Uterus (tissue), 4 donors: ENCODE results near the gene FMNL2. TPM values are rescaled to one million over a fixed set of nuclear protein-coding genes. Genes with fewer than 3 reads are reported as not detected.
"Not testable (repeated sequence)": the region's sequence is repeated elsewhere in the genome, so short reads cannot be mapped to it uniquely, and the experiment has no call there.

Experiments used
- DNase-seq, 2 donors: peaks; one replicate each; pipeline ENCODE4 v3.0.0-alpha.2; 2019 to 2020
- H3K27ac ChIP-seq, 2 donors: fragments of 200-600 bp; sonication (generic); 1 replicate in 1 of 2; 2 replicates in 1 of 2; pipeline ENCODE4 v1.5.1; 2016 to 2018
- H3K27me3 ChIP-seq, 2 donors: fragments of 200-600 bp; sonication (generic); one replicate each; pipeline ENCODE4 v1.5.1; 2018 to 2019; ENCODE audit warnings: control low read depth in 1 of 2
- H3K36me3 ChIP-seq, 2 donors: fragments of 200-600 bp; sonication (generic); one replicate each; pipeline ENCODE4 v1.5.1; 2019; ENCODE audit warnings: control low read depth in 1 of 2
- H3K4me1 ChIP-seq, 2 donors: fragments of 200-600 bp; sonication (generic); one replicate each; pipeline ENCODE4 v1.5.1; 2018 to 2019; ENCODE audit warnings: control low read depth in 1 of 2
- H3K4me3 ChIP-seq, 2 donors: fragments of 200-600 bp; sonication (generic); 1 replicate in 1 of 2; 2 replicates in 1 of 2; pipeline ENCODE4 v1.5.1; 2018 to 2019; ENCODE audit warnings: mild to moderate bottlenecking in 1 of 2
- H3K9me3 ChIP-seq, 2 donors: fragments of 200-600 bp; sonication (generic); one replicate each; pipeline ENCODE4 v1.5.1; 2019; ENCODE audit warnings: control low read depth in 1 of 2
- POLR2A ChIP-seq, 2 donors: fragments of 450-650 bp; IDR thresholded peaks; one replicate each; pipeline ENCODE4 v1.6.1; 2016; ENCODE audit warnings: antibody characterized with exemption in 2 of 2, mild to moderate bottlenecking in 1 of 2, moderate library complexity in 1 of 2
- intact Hi-C: fragments of 100-400 bp; cut with DNase I; formaldehyde crosslinking; loops from one replicate; pipeline ENCODE4 v1.15.1; 2023; ENCODE audit warnings: low total_unique reads
- total RNA-seq, 4 donors: library from RNA; depleted of rRNA in 3 of 4; stranded (reverse); fragments of >200 nt in 3 of 4; gene quantifications; one replicate each; pipeline versions ENCODE4 v1.1.0 to v1.2.4, GENCODE V29; 2014 to 2023
- TF ChIP-seq, protein P1 (sequence below), 4 experiments: fragments of 200-600 bp in 2 of 4; fragments of 450-650 bp in 2 of 4; sonication (generic) in 2 of 4; IDR thresholded peaks; one replicate each; pipeline ENCODE4 v1.5.1; 2016 to 2019; ENCODE audit warnings: antibody characterized with exemption in 4 of 4, mild to moderate bottlenecking in 2 of 4, moderate library complexity in 1 of 4
- donor health status: DM: yes; HTN: yes; CAD: no.

The FMNL2 gene
- total RNA-seq, 4 donors from 2014 or later = 10.0 to 66.9 (median 33.4) TPM

DNA sequence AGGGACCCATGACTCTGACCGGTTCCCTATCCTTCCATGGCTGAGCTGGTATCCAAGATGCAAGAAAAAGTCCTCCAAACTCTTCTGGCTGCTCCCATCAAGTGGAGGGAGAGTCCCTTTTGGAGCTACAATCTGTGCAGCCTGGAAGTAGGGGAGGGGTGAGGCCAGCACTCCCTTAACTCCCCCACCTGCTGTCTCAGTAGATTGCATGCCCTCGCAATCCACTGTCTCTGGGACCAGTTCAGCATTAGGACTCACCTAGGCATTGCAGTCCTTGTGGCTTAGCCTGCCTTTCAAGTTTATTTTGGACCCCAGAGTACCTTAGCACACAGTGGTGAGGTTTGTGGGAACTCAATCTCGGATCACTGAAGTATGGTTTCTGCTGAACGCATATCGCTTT is 14.2 kb upstream of the FMNL2 start:
- intact Hi-C loops = no loop called here
- no peak for TF ChIP-seq POLR2A (IDR thresholded peaks at IDR 0.05)
- TF ChIP-seq, protein P1, sequence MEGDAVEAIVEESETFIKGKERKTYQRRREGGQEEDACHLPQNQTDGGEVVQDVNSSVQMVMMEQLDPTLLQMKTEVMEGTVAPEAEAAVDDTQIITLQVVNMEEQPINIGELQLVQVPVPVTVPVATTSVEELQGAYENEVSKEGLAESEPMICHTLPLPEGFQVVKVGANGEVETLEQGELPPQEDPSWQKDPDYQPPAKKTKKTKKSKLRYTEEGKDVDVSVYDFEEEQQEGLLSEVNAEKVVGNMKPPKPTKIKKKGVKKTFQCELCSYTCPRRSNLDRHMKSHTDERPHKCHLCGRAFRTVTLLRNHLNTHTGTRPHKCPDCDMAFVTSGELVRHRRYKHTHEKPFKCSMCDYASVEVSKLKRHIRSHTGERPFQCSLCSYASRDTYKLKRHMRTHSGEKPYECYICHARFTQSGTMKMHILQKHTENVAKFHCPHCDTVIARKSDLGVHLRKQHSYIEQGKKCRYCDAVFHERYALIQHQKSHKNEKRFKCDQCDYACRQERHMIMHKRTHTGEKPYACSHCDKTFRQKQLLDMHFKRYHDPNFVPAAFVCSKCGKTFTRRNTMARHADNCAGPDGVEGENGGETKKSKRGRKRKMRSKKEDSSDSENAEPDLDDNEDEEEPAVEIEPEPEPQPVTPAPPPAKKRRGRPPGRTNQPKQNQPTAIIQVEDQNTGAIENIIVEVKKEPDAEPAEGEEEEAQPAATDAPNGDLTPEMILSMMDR (IDR thresholded peaks at IDR 0.05) = no peak
- no peak overlapping the region for H3K4me3 ChIP-seq

DNA sequence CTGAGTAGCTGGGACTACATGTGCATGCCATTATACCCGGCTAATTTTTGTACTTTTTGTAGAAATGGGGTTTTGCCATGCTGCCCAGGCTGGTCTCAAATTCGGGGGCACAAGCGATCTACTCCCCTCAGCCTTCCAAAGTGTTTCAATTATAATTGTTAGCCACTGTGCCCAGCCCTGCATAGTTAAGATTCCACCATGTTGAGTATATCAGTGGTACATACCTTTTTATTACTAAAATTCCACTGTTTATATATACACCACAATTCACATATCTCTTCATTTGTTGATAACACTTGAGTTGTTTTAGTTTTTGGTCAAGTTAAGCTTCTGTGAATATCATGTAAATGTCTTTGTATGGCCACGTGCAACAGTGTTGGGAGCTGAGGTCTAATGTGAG is 12.8 kb upstream of the FMNL2 start:
- Histone ChIP-seq H3K36me3 (no peaks in the 10 kb centered on the region), H3K4me1 (no peaks in the 10 kb centered on the region), H3K4me3 (no peak overlapping the region), H3K9me3 (no peaks in the 10 kb centered on the region), H3K27ac (no peak overlapping the region), H3K27me3 (no peaks in the 10 kb centered on the region)
- intact Hi-C loops = no loop called here
- no peak for DNase-seq
- no peak for TF ChIP-seq POLR2A (IDR thresholded peaks at IDR 0.05)
- TF ChIP-seq, protein P1 (IDR thresholded peaks at IDR 0.05) = no peak

More for the DNA sequence above, 14.2 kb upstream of the FMNL2 start:
- DNase-seq = no peak
- H3K9me3 ChIP-seq = no peaks in the 10 kb centered on the region
- H3K27ac ChIP-seq = no peak overlapping the region
- no peaks in the 10 kb centered on the region for H3K27me3 ChIP-seq
- H3K4me1 ChIP-seq = no peaks in the 10 kb centered on the region
- no peaks in the 10 kb centered on the region for H3K36me3 ChIP-seq

DNA sequence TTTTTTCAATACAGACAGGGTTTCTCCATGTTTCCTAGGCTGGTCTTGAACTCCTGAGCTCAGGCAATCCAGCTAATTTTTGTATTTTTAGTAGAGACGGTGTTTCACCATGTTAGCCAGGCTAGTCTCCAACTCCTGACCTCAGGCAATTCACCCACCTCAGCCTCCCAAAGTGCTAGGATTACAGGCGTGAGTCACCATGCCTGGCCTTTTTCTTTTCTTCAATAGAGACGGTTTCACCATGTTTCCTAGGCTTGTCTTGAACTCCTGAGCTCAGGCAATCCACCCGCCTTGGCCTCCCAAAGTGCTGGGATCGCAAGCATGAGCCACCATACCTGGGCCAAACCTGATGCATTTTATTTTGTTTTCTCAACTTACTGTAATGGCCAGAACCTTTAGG is 9.8 kb upstream of the FMNL2 start:
- H3K4me1 ChIP-seq, H3K36me3 ChIP-seq, H3K4me3 ChIP-seq, H3K27ac ChIP-seq, intact Hi-C loops, H3K27me3 ChIP-seq, DNase-seq, H3K9me3 ChIP-seq: not testable (repeated sequence)

DNA sequence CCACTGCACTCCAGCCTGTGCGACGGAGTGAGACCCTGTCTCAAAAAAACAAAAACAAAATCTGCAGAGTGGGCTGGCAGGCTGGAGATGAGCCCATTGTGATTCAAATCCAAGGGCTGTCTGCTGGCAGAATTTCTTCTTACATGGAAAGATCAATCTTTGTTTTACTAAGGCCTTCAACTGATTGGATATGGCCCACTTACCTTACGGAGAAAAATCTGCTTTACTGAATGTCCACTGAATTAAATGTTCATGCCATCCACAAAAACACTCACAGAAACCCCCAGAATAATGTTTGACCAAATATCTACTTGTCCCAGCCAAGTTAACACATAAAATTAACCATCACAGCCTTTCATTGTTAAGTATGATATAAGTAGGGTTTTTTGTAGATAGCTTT is 8.3 kb upstream of the FMNL2 start:
- no peaks in the 10 kb centered on the region for H3K27me3 ChIP-seq
- intact Hi-C loops = no loop called here
- H3K4me1 ChIP-seq = no peaks in the 10 kb centered on the region
- no peak for DNase-seq
- no peak overlapping the region for H3K27ac ChIP-seq
- H3K4me3 ChIP-seq = no peak overlapping the region
- no peaks in the 10 kb centered on the region for H3K36me3 ChIP-seq
- TF ChIP-seq, protein P1 (IDR thresholded peaks at IDR 0.05) = no peak
- no peak for TF ChIP-seq POLR2A (IDR thresholded peaks at IDR 0.05)
- no peaks in the 10 kb centered on the region for H3K9me3 ChIP-seq

DNA sequence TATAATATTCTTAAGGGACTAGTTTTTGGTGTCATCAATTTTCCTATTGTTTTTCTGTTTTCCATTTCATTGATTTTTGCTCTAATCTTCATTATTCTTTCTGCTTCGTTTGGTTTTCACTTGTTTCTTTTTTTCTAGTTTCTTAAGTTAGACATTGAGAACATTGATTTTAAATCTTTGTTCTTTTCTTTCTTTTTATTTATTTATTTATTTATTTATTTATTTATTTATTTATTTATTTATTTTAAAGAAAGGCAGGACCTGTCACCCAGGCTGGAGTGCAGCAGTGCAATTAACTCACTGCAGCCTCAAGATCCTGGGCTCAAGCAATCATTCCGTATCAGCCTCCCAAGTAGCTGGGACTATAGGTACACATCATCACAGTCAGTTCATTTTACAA is 7.0 kb upstream of the FMNL2 start:
- Histone ChIP-seq H3K9me3 (no peaks in the 10 kb centered on the region), H3K27me3 (no peaks in the 10 kb centered on the region), H3K27ac (no peak overlapping the region), H3K4me1 (no peaks in the 10 kb centered on the region), H3K4me3 (no peak overlapping the region), H3K36me3 (no peaks in the 10 kb centered on the region)
- DNase-seq = no peak
- no peak for TF ChIP-seq POLR2A (IDR thresholded peaks at IDR 0.05)
- TF ChIP-seq, protein P1 (IDR thresholded peaks at IDR 0.05) = no peak
- intact Hi-C loops = no loop called here

DNA sequence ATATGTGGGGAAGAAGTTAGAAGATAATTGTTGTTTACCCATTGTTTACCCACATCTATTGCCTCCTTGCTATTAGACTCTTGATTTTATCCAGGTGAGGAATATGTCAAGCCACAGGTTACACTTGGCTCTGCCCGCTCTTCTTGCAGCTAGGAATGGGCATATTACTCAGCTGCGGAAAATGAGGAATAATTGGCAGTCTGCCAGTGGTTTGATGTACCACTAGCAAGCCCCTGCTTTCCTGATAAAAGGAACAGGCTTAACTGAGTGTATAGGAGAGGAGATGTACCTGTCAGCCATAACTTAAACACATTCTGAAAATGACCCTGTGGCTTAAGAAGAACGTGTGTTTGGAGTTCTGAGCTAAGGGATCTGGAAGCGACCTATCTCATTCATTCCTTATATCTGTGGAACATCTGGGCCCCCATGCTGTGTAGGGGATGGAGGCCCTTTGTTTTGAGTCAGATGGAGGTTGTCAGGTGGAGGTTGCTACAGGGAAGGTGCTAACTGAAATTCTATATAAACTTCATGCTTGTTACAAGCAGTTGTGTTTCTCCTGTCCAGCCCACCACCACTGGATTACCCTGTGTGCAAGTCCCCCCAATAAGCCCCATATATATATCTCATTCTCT is 4.6 kb upstream of the FMNL2 start:
- no peaks in the 10 kb centered on the region for H3K9me3 ChIP-seq
- DNase-seq = no peak
- H3K36me3 ChIP-seq = no peaks in the 10 kb centered on the region
- no peak for TF ChIP-seq POLR2A (IDR thresholded peaks at IDR 0.05)
- TF ChIP-seq, protein P1 (IDR thresholded peaks at IDR 0.05) = no peak
- no peaks in the 10 kb centered on the region for H3K27me3 ChIP-seq
- no peaks in the 10 kb centered on the region for H3K4me1 ChIP-seq
- H3K4me3 ChIP-seq = no peak overlapping the region
- intact Hi-C loops = loop anchor here (10.0 kb wide), 1 partner anchor 304 kb away; no protein-coding TSS in a partner anchor
- H3K27ac ChIP-seq = no peak overlapping the region
